ENCODE results near the gene ASPDH.
A peak's percentile ranks its signal among the peaks of the same experiment; 100 is the strongest.
"Not testable (repeated sequence)": the region's sequence is repeated elsewhere in the genome, so short reads cannot be mapped to it uniquely, and the experiment has no call there.

The ASPDH gene

GRCh38 chr19:50478901-50479715, 34.6 kb downstream of the ASPDH start:
- no peak for DNase-seq (ENCODE audit: low read depth in 2 of 2)

- DNase-seq (ENCODE audit: low read depth in 2 of 2): no peak
Measured at GRCh38 chr19:50477751-50478515, 35.8 kb downstream of the ASPDH start.

- DNase-seq (ENCODE audit: low read depth in 2 of 2): no peak
Measured at GRCh38 chr19:50476907-50477238, 36.8 kb downstream of the ASPDH start.

GRCh38 chr19:50476224-50476906, 37.3 kb downstream of the ASPDH start, which contains the start of the genes EMC10 and GARIN5A:
EMC10 (plus strand) TSS chr19:50476507; CDS start chr19:50476545, 38 bp downstream.
GARIN5A (minus strand) TSS chr19:50476848; CDS start chr19:50476388, 460 bp downstream.
- peak; percentile 76 to 84 for DNase-seq (ENCODE audit: low read depth in 2 of 2)

GRCh38 chr19:50475736-50476223, 37.9 kb downstream of the ASPDH start:
- DNase-seq (ENCODE audit: low read depth in 2 of 2): no peak

- no peak for DNase-seq (ENCODE audit: low read depth in 2 of 2)
Measured at GRCh38 chr19:50475101-50475568, 38.6 kb downstream of the ASPDH start.

GRCh38 chr19:50473336-50473735, 40.4 kb downstream of the ASPDH start:
- not testable (repeated sequence) for DNase-seq (ENCODE audit: low read depth in 2 of 2)

GRCh38 chr19:50468818-50469217, 44.9 kb downstream of the ASPDH start:
- DNase-seq (ENCODE audit: low read depth in 2 of 2): no peak

GRCh38 chr19:50467566-50467965, 46.1 kb downstream of the ASPDH start:
- DNase-seq (ENCODE audit: low read depth in 2 of 2): no peak

- DNase-seq (ENCODE audit: low read depth in 2 of 2): no peak
Measured at GRCh38 chr19:50466706-50467039, 47.0 kb downstream of the ASPDH start.

GRCh38 chr19:50465986-50466705, 47.6 kb downstream of the ASPDH start:
- no peak for DNase-seq (ENCODE audit: low read depth in 2 of 2)

- DNase-seq (ENCODE audit: low read depth in 2 of 2): no peak
Measured at GRCh38 chr19:50465000-50465399, 48.7 kb downstream of the ASPDH start.

GRCh38 chr19:50464348-50464747, 49.4 kb downstream of the ASPDH start:
- DNase-seq (ENCODE audit: low read depth in 2 of 2): no peak

GRCh38 chr19:50462970-50463369, 50.7 kb downstream of the ASPDH start:
- DNase-seq (ENCODE audit: low read depth in 2 of 2): no peak

All from stimulated activated CD8-positive, alpha-beta memory T cell treated with anti-CD3 and anti-CD28 coated beads, Interleukin-2, amount 100 ng/mL, for 1 hour (primary cell).